Immature natural killer cell (primary cell): ENCODE results near the gene DLEC1. TPM values are rescaled to one million over a fixed set of nuclear protein-coding genes. Genes with fewer than 3 reads are reported as not detected.

Experiments
- polyA plus RNA-seq, 3 donors: library from polyadenylated mRNA; unstranded; fragments of 300-500 nt; fragmentation: Illumina TruSeq; gene quantifications; one replicate each; pipeline ENCODE4 v1.2.3, GENCODE V29; 2021

The DLEC1 gene
- polyA plus RNA-seq, 3 donors from 2014 or later, result 0.16 to 2.4 (median 0.84) TPM

Other genes with a start within 250 kb of the DLEC1 start
- gene CTDSPL, start 177.3 kb upstream of the DLEC1 start, polyA plus RNA-seq, result under 1 TPM in 1 of 3 donors, not detected in 2; 0.87 TPM
- gene VILL, start 48.4 kb upstream of the DLEC1 start, polyA plus RNA-seq, result 10 to 100 TPM; 12.9 to 15.7 (median 14.6) TPM
- gene PLCD1, start 9.6 kb upstream of the DLEC1 start, polyA plus RNA-seq, result 10 to 100 TPM; 11.6 to 18.0 (median 12.1) TPM
- 100 to 1,000 TPM in 1 of 3 donors, 10 to 100 TPM in 2; 74.8 to 113 (median 82.8) TPM for gene ACAA1, start 97.9 kb downstream of the DLEC1 start, polyA plus RNA-seq
- 100 to 1,000 TPM in 2 of 3 donors, 10 to 100 TPM in 1; 94.0 to 205 (median 129) TPM for gene MYD88, start 99.5 kb downstream of the DLEC1 start, polyA plus RNA-seq
- 10 to 100 TPM; 13.1 to 16.1 (median 13.5) TPM for gene OXSR1, start 126.3 kb downstream of the DLEC1 start, polyA plus RNA-seq
- not detected for gene SLC22A13, start 226.6 kb downstream of the DLEC1 start, polyA plus RNA-seq
- gene SLC22A14, start 243.1 kb downstream of the DLEC1 start, polyA plus RNA-seq, result not detected